ENCODE results near the gene HPSE.
A peak's percentile ranks its signal among the peaks of the same experiment; 100 is the strongest.

Gene HPSE

DNA sequence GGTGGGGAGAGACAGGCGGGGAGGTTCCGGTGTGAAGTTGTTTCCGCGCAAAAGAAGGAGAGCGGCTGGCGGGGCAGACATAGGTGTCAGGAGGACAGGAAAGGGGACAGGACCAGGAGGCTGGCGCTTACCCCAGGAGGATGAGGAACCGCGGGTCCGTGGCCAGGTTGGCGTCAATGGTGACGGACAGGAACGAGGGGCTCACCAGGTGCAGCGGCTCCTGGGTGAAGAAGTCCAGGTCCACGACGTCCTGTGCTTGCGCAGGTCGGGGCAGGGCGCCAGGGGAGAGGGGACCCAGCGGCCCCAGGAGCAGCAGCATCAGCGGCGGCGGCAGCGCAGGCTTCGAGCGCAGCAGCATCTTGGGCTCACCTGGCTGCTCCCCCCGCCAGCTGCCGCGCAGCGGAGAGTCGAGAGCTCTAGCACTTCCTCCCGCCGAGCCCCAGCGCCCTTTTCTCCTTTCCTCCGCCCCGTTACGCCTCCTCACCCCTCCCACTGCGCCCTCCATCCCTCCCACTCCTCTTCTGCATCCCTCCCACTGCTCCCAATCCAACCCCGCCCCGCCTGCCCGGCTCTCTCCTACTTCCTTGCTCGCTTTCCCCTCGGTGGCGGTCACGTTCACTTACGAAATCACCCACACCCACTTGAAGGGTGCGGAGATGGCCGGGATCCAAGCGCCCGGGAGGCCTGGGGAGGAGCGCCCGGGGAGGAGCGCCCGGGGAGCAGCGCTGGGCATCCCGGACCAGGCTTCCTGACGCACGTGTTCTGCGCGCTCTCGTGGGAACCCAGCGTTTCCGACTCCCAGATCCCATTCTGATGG is at the start of gene HPSE:
HPSE (minus strand) TSS at position 424 of the 817 bp plus-strand sequence; CDS start at position 358, 66 bp downstream.
- peak; percentile 64 for DNase-seq

DNA sequence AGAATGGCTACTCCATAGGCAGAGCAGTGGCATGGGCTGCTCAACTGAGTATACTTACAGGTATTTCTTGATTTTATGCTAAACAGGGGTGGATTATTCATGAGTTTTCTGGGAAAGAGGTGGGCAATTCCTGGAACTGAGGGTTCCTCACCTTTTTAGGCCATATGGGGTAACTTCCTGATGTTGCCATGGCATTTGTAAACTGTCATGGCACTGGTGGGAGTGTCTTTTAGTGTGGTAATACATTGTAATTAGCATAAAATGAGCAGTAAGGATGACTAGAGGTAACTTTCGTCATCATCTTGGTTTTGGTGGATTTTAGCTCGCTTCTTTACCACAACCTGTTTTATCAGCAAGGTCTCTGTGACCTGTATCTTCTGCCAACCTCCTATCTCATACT is 48.2 kb upstream of the HPSE start:
- DNase-seq: no peak

DNA sequence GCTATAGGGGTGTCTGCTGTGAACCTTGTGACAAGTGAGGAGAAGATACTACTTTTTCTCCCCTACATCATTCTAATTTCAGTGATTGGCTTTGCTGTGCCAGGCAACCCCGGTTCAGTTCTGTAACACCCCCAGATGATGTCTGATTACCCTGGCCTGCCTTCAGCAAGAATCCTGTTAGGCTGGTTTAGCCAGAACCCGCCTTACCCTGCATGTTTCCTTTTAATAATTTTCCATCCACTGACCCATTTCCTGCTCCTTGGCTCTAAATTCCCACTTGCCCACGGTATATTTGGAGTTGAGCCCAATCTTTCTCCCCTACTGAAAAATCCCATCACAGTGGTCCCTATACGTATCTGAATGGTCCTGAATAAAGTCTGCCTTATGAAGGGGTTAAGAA is 46.5 kb upstream of the HPSE start:
- no peak for DNase-seq

DNA sequence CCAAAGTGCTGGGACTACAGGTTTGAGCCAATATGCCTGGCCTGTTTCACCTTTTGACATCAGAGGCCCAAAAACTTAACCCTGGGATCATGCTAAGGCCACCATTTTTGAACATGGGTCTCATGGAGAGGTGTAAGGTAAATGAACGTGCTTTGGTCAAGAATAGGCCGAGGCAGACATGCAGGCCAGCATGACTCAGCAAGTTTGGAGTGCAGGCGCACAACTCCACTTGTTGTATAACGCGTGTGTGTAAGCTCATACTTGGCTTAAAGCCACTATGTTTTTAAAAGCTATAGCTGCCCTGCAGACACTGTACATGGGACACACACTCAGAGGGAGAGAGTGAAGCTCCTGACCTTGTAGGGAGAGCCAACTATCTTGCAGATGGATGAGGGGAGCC is 43.8 kb upstream of the HPSE start:
- DNase-seq: no peak

DNA sequence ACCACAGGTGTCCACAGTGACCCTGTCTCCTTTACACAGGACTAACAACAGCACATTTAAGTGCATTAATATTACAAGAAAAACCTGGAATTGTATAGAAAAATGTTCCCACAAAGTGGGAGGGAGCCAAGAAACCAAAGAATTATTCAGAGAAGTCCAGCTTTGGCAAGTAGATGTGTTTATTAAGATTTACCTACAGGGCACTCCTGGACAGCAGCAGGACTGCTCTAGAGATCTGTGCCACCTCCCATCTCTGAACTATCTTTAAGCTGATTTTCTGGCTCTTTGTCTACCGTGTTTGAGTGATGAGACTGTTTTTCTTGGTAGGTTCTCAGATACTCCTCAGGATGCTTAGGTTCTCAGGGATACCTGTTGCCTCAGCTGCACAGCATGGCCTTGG is 38.3 kb upstream of the HPSE start:
- no peak for DNase-seq

DNA sequence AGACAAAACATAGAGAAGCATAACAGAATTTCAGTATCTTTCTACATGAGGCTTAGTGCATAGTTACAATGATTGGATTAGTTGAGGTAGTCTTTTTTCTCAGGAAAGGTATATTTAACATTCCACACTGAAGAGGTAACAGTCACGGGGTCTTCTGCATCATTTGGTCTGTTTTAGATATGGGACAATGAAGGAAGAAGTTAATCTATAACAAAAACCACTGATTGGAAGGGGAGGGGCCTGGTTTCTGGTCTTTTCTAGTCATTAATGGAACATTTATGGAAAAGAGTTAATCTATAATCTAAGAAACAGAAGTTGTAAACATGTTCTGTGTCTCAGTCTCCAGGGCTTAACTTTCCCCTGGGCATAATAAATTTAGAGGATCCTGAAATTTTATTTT is 37.3 kb upstream of the HPSE start:
- no peak for DNase-seq

DNA sequence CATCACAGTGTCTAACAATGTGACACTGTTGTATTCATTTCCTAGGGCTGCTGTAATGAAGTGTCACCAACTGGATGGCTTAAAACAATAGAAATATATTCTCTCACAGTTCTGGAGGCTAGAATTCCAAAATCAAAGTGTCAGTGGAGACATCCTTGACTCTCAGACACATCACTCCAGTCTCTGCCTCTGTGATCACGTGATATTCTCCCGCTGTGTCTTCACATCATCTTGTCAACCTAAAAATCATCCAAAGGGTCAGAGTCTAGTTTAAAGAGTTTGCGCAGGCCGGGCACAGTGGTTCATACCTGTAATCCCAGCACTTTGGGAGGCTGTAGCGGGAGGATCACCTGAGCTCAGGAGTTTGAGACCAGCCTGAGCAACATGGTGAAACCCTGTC is 36.6 kb upstream of the HPSE start:
- no peak for DNase-seq

DNA sequence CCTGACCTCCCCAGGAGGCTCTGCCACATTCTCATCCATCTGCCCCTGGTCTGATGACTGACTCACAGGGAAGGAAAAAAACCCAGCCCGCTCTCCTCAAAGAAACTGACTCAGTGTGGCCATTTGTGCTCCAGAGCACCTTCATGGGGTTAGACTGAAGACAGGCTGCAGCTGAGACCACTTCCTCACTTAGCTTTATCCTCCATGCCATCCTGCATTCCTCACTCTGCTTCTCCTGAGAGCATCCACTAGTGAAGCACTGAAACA is 35.9 kb upstream of the HPSE start:
- DNase-seq: no peak

DNA sequence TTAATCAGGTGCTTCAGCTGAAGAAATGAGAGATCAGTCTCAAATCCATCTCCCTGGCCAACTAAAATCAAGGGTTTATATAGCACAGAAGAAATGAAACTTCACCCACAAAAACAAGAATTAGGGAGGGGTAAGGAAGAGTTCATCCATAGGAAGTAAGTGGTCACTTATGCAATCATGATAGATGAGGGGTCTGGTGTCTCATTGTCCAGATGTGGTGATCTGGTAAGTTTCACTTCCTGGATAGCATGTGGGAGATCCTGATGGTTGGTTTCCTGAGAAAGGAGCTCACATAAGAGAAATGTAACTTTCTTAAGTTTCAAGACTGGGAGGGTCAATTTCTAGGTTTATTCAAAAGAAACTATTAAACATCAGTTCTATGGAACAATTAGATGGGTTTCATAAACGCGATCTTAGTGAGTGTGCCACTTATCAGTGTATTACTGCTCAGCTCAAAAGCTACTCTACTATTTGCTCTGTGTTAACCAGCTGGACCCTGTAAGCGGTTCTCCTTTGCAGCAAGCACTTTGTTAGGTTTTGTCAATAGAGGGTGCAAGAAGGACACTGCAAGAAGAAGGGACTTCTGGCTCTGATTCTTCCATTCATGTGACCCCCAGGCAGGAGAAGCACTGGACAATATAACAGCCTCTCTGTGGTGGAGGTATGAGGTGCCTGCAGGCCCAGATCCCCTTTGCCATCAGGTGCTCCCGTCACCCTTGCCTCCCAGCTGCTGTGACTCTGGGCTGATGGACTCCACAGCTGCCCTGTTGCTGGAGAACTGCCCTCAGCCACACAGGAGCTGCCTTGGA is 35.4 kb upstream of the HPSE start:
- no peak for DNase-seq

DNA sequence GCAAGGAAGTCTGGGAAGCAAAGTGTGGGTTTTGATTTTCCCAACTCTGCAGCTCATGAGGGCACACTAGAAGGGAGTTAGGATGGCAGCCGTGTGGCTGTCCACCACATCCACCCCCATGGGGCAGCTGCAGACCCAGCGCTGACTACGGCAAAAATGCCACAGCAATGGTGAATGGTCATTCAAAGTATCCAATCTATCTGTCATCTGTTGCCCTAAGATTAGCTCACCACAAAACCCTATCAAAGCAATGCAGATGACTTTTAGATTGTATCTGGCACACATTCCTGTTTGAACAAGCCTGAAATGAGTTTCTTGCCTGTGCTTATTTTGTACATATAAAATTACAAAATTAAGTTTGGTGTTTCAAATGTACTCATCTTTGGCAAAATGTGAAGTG is 29.7 kb upstream of the HPSE start:
- DNase-seq: no peak

DNA sequence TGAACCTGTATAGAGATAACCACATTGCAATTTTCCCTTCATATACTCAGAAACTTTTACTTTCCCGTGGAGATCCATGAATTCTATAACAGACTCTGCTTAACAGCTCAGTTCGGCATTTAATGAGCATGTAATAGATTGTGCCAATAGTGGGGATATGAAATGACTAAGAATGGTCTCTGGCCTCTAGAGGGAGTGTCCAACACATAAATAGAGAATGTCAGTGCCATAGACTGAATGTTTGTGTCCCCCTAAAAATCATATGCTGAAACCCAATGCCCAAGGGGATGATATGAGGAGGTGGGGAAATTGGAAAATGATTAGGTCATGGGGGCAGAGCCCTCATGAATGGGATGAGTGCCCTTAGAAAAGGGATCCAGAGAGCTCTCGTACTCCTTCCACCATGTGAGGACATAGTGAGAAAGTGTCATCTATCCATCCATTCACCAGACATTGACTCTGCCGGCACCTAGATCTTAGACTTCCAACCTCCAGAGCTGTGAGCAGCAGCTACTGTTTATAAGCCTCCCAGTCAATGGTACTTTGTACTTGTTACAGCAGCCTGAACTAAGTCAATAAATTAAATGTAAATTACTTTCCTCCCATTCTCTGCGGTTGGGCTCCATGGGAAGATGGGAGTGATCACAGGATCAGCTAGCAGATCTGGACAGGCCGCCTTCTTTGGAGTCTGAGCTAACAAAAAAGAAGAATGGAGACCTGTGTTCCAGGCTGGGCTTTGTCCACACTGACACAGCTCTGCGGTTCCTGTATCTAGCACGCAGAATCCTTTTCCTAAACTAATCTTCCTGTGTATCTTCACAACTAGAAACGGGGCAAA is 28.1 kb upstream of the HPSE start:
- no peak for DNase-seq

DNA sequence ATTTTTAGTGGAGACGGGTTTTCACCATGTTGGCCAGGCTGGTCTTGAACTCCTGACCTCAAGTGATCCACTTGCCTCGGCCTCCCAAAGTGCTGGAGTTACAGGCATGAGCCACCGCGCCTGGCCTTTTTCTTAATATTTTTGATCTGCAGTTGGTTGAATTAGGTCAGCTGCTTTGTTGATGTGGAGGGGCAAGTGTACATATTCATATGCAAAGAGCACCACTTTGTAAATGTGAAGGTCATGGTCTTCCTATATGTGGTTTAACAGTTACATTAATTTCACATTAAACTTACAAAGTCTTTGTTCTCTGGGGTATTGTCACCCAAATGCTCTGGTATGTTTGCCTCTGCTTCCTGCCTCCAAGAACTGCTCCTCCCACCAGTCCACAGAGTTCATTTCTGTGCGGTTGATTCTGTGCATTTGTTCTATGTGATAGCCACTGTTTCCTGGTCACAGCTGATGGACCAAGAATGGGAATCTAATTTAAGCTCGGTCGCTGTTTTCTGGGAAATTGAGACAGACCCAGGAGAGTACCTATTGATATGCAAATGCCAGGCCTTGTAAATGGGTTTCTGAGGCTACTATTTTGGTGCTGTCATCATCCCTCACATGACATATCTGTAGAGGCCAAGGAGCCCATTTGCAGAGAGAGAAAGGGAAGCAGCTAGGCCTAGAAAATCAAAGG is 26.9 kb upstream of the HPSE start:
- DNase-seq: no peak

DNA sequence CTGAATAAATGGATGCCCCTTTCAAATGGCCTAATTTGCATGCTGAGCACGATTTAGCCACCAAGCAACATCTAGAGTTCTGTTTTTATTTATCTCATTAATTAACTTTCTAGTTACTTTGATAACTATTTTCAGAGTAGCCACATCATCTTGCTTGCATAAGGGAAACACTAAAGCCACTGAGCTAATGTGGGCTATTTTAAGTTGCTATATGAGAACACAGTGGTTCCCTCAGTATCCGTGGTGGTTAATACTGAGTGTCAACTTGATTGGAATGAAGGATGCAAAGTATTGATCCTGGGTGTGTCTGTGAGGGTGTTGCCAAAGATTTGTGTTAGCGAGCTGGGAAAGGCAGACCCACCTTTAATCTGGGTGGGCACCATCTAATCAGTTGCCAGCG is 25.4 kb upstream of the HPSE start:
- no peak for DNase-seq

DNA sequence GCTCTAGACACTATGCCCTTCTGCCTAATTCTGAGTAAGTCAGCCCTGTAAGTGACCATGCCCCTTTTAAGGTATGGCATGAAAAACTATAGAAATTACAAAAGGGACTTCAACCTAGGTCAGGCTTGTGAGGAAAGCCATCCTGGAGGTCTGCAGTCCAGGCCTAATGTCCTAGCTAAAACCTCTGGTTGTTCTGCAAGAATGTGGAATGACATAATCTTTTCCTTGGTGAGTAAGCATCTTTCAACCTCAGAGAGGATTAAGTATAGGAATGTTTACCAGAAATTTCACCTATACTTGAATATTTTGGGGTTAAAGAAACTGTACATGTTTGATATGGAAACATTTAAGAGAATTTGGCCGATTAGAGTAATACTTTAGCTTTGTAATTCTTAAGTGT is 23.8 kb upstream of the HPSE start:
- DNase-seq: no peak

DNA sequence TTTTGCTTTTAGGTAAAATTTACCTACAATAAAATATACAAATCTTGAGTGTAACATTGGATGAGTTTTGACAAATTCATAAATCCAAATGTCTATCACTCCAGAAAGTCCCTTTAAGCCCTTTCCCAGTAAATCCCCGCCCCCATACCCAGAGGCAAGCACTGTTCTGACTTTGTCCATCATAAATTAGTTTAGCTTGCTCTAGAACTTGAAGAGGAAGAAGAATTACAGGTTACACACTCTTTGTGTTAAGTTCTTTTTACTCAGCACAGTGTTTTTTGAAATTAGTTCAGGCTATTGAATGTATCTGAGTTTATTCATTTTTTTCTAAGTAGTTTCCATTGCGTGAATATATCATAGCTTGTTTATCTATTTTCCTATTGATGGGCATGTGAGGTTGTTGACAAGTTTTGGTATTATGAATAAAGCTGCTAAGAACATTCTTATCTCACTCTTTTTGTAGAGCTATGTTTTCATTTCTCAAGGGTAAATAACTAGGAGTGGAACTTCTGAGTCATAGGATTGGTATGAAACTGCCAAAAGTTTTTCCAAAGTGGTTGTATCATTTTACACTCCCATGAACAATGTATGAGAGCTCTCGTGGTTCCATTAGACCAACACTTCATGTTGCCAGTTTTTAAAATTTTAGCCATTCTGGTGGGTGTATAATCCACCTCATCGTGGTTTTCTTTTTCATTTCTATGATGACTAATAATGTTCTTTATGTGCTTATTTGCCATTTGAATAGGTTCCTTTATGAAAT is 22.4 kb upstream of the HPSE start:
- DNase-seq: no peak

DNA sequence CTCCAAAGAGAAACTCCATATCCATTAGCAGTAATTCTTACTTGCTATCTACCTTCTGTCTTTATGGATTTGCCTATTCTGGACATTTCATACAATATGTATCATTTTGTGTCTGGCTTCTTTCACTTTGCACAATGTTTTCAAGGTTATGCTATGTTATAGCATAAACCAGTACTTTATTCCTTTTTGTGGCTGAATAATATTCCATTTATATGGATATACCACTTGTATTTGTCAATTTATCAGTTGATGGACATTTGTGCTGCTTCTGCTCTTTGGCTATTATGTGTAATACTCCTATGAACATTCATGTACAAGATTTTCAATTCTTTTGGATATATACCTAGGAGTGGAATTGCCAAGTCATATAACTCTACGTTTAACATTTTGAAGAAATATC is 18.9 kb upstream of the HPSE start:
- DNase-seq: no peak

DNA sequence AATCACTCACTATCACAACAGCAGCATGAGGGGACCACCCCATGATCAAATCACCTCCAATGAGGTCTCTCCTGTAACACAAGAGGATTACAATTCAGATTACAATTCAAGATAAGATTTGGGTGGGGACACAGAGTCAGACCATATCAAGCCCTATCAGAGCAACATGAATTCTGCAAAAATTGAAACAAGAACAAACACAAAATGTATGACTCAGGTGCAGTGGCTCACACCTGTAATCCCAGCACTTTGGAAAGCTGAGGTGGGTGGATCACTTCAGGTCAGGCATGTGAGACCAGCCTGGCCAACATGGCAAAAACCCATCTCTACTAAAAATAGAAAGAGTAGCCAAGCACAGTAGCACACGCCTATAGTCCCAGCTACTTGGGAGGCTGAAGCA is 13.4 kb upstream of the HPSE start:
- DNase-seq: no peak

DNA sequence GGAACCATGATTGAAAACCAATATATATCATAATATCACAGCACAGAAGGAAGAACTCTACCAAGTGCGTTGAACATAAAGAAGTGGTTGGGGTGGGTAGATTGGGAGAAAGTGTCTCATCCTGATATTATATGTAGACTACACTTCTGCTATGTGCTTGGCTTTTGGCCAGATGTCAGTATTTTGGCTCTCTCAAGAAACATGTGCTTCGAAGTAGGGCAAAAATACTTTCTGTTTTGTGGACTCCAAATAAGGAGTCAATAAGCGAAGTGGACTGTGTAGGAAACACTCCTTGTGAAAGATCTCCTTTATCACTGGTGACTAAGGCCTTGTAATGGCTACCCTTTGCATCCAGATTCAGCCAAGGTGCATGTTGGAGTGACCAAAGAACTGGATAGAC is 7.8 kb upstream of the HPSE start:
- no peak for DNase-seq

DNA sequence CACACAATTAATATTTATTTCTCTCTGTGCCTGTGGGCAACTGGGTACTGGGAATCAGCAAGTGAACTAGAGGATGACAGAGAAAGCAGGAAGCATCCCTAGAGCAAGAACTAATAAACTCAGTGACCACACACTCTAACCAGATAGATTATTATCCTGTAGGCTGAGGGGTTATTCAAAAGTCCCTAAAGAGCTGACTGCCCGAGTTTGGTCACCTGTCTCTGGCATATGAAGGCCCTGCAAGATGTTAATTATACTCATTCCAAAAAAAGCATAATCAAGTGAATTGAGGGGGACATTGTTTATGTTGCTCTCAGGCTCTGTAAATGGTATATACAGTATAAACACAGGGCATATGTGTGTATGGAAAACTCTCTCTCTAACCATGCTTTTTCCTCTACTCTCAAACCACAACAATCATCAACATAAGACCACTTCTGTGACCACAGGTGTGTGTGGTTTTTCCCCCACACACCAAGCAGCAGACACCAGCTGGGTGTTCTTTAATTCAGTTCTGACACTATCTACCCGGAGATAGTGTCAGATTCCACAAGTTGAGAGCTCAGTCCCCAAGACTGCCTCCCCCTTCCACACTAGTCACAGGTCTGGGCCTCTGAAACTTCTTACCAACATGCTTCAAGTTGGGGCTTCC is 6.2 kb upstream of the HPSE start:
- DNase-seq: no peak

DNA sequence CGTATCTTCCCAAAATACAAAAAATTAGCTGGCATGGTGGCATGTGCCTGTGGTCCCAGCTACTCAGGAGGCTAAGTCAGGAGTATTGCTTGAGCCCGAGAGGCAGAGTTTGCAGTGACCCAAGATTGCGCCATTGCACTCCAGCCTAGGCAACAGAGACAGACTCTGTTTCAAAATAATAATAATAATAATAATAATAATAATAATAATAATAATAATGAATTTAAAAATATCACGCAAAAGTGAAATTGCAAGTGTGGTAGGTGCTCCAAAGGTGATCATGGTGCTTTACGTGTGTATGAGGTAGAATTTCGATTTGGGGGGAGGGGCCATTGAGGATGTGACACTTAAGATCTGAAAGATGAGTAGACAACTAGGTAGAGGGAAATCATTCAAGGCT is 4.9 kb upstream of the HPSE start:
- DNase-seq: no peak

DNA sequence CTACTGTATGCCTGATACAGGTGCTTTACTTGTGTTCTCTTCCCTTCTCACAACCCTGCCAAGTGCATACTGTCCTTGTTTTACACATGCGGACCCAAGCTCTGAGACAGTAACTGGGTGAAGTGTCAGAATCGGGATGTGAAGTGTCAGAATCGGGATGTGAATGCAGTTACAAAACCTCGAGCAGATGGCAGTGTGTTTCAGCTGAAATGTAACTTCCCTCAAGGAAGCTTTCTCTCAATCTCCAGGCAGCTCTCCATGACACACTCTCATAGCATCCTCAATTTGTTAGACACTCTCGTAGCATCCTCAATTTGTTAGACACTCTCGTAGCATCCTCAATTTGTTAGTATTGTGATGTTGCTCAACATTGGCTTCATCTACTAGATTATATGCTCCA is 1.1 kb upstream of the HPSE start:
- DNase-seq: no peak

DNA sequence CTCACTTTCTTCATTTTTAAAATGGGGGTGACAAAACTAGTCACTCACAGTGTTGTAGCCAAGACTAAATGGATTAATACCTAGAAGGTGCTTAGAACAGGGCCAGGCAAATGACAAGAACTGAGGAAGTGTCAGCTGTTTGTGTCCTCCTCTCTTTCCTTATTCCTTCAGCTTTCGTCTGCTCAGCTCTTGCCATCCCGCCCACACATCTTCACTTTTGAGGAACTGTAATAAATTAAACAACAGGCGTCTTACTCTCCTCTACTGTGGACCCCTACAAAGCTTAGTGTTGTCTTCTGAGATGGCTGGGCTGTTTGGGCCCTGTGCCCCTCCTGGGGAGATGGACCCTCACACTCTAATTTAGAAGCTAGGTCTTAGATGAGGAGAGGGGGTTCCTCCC is 2.7 kb downstream of the HPSE start:
- DNase-seq: no peak

Measured in activated CD4-positive, alpha-beta T cell treated with anti-CD3 and anti-CD28 coated beads for 1 hour (primary cell).